Ramos (cell line): ENCODE measurements around the gene TOP2B.

Source experiments
- in situ Hi-C: fragments of 300-500 bp; cut with MboI; formaldehyde crosslinking; loops from one replicate; pipeline ENCODE4 v1.14.3; 2022; ENCODE audit warnings: low sequenced_read_pairs; ENCODE audit not compliant: unreplicated experiment

The TOP2B gene

GRCh38 chr3:25621087-25621486, 43.6 kb downstream of the TOP2B start:
- in situ Hi-C loops: no loop called here

GRCh38 chr3:25620493-25620892, 44.2 kb downstream of the TOP2B start:
- in situ Hi-C loops: no loop called here

GRCh38 chr3:25619382-25619781, 45.3 kb downstream of the TOP2B start:
- in situ Hi-C loops: no loop called here

GRCh38 chr3:25618028-25618427, 46.7 kb downstream of the TOP2B start:
- in situ Hi-C loops: no loop called here

GRCh38 chr3:25611193-25611592, 53.5 kb downstream of the TOP2B start:
- in situ Hi-C loops: no loop called here

- in situ Hi-C loops: no loop called here
Observed at GRCh38 chr3:25610779-25611178, 53.9 kb downstream of the TOP2B start.

GRCh38 chr3:25610167-25610566, 54.5 kb downstream of the TOP2B start:
- in situ Hi-C loops: no loop called here

GRCh38 chr3:25604107-25604805, 60.5 kb downstream of the TOP2B start:
- in situ Hi-C loops: no loop called here

GRCh38 chr3:25603703-25604102, 61.0 kb downstream of the TOP2B start:
- in situ Hi-C loops: no loop called here

- in situ Hi-C loops: no loop called here
Observed at GRCh38 chr3:25597535-25598101, 67.1 kb downstream of the TOP2B start.

GRCh38 chr3:25594007-25594502, 70.7 kb downstream of the TOP2B start:
- in situ Hi-C loops: no loop called here

- in situ Hi-C loops: no loop called here
Observed at GRCh38 chr3:25593001-25593400, 71.7 kb downstream of the TOP2B start.

GRCh38 chr3:25592510-25592968, 72.2 kb downstream of the TOP2B start:
- in situ Hi-C loops: no loop called here

GRCh38 chr3:25589783-25590258, 74.9 kb downstream of the TOP2B start:
- in situ Hi-C loops: no loop called here

- in situ Hi-C loops: no loop called here
Observed at GRCh38 chr3:25589104-25589782, 75.5 kb downstream of the TOP2B start.

- in situ Hi-C loops: no loop called here
Observed at GRCh38 chr3:25588441-25589103, 76.1 kb downstream of the TOP2B start.

GRCh38 chr3:25587975-25588374, 76.7 kb downstream of the TOP2B start:
- in situ Hi-C loops: no loop called here

GRCh38 chr3:25587526-25587925, 77.2 kb downstream of the TOP2B start:
- in situ Hi-C loops: no loop called here

GRCh38 chr3:25587094-25587493, 77.6 kb downstream of the TOP2B start:
- in situ Hi-C loops: no loop called here

- in situ Hi-C loops: no loop called here
Observed at GRCh38 chr3:25586553-25586952, 78.2 kb downstream of the TOP2B start.

GRCh38 chr3:25586167-25586505, 78.6 kb downstream of the TOP2B start:
- in situ Hi-C loops: no loop called here
